Hair follicle dermal papilla cell (primary cell): ENCODE results near the gene KCNK1. TPM values are rescaled to one million over a fixed set of nuclear protein-coding genes. Genes with fewer than 3 reads are reported as not detected.

Experiments
- small RNA-seq: library from RNA; depleted of rRNA; stranded (forward); fragments of <200 nt; gene quantifications from one replicate; pipeline ENCODE3, GENCODE V24; 2012
- total RNA-seq: library from RNA; depleted of rRNA; stranded (reverse); fragments of >200 nt; gene quantifications from 2 replicates; pipeline ENCODE4 v1.2.3, GENCODE V29; 2012

The KCNK1 gene
- 0.16 TPM in 1 of 2 replicates, not detected in the other for total RNA-seq

GRCh38 chr1:233613252-233614172, at the start of gene KCNK1:
Gene KCNK1 (plus strand): TSS chr1:233614106. CDS start chr1:233614172, 66 bp downstream.

Small RNAs within 50 kb of the gene (small RNA-seq; reads per million reads assigned to genes)
- not detected for gene MIR4427
